ENCODE data around the gene P2RX6.

The P2RX6 gene

DNA sequence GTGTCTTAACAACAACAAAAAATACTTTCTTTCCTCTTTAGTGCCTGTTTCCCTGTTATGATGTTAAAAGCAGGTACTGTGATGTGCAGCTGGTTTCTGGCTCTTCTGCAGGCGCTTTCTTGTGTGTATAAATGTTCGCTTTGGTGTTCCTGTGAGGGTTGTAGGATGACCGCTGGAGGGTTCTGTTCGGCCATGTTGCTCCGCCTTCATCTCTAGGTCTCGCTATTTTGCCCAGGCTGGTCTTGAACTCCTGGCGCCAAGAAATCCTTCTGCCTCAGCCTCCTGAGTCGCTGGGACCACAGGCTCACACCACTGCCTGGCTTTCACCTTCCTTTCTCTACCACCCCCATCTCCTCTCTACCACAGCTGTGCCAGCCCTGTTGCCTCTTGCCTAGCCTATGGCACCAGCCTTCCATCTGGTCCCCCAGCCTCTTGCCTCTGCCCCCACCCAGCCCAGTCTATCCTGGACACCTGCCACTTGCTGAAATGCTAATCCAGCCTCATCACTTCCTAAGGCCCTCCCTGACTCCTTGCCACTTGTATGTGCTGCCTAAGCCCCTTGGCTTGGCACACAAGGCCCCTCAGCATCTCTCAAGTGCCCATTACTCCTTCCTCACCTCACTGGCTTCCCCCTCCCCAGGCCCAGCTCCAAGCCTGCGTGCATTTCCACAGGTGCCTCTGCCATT is 36.3 kb downstream of the P2RX6 start:
- TF ChIP-seq, protein P1, sequence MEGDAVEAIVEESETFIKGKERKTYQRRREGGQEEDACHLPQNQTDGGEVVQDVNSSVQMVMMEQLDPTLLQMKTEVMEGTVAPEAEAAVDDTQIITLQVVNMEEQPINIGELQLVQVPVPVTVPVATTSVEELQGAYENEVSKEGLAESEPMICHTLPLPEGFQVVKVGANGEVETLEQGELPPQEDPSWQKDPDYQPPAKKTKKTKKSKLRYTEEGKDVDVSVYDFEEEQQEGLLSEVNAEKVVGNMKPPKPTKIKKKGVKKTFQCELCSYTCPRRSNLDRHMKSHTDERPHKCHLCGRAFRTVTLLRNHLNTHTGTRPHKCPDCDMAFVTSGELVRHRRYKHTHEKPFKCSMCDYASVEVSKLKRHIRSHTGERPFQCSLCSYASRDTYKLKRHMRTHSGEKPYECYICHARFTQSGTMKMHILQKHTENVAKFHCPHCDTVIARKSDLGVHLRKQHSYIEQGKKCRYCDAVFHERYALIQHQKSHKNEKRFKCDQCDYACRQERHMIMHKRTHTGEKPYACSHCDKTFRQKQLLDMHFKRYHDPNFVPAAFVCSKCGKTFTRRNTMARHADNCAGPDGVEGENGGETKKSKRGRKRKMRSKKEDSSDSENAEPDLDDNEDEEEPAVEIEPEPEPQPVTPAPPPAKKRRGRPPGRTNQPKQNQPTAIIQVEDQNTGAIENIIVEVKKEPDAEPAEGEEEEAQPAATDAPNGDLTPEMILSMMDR (IDR thresholded peaks at IDR 0.05; ENCODE audit: low read depth, low read length), result no peak
- H3K4me3 ChIP-seq (ENCODE audit: low read depth, low read length), result no peak overlapping the region

DNA sequence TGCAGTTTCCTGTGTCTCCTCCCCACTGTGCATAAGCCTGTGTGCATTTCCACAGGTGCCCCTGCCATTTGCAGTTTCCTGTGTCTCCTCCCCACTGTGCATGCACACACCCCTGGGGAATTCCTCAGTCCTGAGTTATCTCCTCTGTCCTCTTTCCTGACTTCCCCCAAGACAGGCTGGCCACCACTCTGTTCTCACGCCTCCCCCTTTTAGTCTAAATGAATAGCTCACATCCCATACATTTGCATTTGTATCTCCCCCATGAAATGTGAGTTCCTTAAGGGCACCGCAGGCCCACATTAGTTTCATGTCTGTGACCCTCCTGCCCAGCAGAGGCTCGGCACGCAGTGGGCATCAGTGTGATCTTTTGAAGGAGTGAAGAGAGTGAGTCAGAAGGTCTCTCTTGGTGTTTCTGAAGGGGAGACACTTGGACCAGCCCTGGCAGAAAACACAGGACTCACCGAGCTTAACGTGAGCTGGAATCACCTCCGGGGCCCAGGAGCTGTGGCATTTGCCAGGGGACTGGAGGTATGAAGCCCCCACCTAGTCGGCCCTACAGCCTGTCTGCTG is 37.0 kb downstream of the P2RX6 start:
- H3K4me3 ChIP-seq (ENCODE audit: low read depth, low read length), result no peak overlapping the region
- TF ChIP-seq, protein P1 (IDR thresholded peaks at IDR 0.05; ENCODE audit: low read depth, low read length), result no peak

DNA sequence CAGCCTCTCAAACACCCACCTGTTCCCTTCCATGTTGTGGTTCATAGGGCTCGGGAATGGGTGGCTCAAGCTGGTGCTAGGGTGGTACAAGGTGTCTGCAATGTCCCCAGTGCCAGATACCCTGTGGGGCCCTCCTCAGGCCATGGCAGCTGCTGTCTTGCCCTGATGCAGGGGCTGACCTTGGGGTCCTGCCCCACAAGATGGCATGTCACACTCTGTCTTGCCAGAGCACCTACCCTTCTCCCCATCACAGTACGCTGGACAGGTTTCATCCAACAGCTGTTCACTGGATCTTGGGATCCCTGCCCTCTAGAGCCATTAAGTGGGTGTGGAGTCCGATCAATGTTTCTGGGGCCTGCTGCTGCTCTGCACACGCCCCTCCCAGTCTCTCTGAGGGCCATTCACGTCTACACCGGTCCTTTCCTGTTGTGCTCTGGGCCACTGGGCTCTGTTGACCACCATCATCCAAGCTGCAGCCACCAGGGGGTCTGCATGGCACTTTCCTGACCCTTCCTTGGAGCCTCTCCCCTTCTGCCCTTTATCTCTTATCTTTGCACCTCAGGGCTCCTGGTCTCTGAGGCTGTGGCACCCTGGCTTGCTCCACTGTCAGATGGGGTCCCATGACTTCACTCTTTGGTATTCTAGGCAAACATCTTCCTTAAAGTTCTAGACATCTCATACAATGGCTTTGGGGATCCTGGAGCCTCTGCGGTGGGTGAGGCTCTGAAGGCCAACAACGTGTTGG is 37.9 kb downstream of the P2RX6 start:
- no peak overlapping the region for H3K4me3 ChIP-seq (ENCODE audit: low read depth, low read length)
- TF ChIP-seq, protein P1 (IDR thresholded peaks at IDR 0.05; ENCODE audit: low read depth, low read length), result no peak

DNA sequence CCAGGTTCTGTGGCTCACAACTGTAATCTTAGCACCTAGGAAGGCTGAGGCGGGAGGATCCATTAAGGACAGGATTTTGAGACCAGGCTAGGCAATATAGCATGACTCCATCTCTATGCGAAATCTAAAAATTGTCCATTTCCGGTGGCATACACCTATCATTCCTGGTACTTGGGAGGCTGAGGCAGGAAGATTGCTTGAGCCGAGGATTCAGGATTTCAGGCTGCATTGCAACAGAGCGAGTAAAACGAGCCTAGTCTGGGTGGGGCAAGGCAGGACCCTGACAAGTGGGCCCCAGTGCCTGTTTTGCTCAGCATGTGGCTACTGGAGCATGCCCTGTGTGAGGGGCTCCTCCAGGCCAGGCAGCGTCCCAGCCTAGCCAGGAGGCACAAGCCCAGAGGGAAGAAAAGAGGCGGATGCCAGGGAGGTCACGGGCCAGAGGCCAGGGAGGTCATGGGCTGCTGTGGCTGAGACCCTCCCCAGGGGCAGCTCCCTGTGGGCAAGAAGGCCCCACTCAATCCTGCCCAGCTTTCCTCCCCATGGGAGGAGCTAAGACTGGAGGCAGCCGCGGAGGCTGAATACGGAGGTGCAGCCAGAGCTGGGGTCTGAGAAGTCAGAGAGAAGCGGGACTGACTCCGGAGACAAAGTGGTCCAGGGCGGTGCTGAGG is 39.2 kb downstream of the P2RX6 start:
- H3K4me3 ChIP-seq (ENCODE audit: low read depth, low read length), result no peak overlapping the region
- TF ChIP-seq, protein P1 (IDR thresholded peaks at IDR 0.05; ENCODE audit: low read depth, low read length), result no peak

DNA sequence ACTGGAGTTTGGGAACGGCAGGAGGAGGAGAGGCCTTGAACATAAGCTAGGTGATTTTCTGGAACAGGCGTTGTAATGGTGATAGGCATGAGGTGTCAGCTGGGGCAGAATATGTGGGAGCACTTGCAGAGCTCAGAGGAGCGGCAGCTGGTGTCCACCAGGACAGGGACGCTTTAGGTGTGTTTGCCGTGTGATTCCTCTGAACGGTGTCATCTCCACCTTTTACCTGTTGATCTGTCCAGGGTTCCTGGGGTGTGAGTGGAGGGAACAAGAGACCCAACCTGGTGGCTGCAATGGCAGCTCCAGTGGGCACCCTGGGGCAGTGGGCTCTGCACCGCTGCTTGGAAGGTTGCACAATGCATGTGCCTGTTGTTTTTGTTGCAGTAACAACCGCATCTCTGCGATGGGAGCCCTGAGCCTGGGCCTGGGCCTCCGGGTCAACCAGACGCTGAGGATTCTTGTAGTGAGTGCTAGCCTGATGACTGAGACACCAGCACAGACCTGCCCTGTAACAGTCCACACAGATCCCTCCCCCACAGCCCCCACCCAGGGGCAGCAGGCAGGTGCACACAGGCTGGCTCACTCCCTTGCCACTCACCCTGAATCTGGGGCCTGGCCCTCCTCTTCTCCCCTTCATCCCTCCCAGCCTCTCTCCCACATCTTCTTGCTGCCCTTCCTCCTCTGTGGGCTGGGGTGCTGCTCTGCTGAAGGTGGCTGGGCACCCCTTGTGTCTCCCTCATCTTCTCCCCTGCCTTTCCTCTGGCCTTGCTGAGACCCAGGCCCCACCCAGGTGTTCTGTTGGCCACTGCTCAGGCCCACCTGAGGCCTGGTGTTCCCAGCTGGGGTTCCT is 40.0 kb downstream of the P2RX6 start:
- no peak overlapping the region for H3K4me3 ChIP-seq (ENCODE audit: low read depth, low read length)
- TF ChIP-seq, protein P1 (IDR thresholded peaks at IDR 0.05; ENCODE audit: low read depth, low read length), result no peak

DNA sequence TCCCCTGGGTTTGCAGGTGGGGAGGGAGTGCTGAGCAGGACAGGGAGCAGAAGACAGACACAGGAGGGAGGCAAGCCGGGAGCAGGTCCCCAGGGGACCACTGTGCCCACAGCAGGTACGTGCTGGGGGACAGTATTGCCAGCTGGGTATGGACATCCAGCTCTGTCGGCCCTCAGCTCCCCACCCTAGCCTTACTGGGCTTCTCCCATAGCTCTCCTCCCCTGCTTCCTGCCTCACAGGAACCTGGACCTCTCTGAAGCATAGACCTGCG is 40.5 kb downstream of the P2RX6 start:
- H3K4me3 ChIP-seq (ENCODE audit: low read depth, low read length), result no peak overlapping the region
- TF ChIP-seq, protein P1 (IDR thresholded peaks at IDR 0.05; ENCODE audit: low read depth, low read length), result no peak

All from WI38 (cell line).